ENCODE measurements around the gene SMIM9.

SMIM9 gene

GRCh38 chrX:154802947-154803346, 31.5 kb downstream of the SMIM9 start:
- H3K9me3 ChIP-seq (ENCODE audit: control insufficient read depth in 1 of 2, low read length in 2 of 2): no peaks in the 10 kb centered on the region
- no peaks in the 10 kb centered on the region for H3K27me3 ChIP-seq (ENCODE audit: control insufficient read depth in 1 of 2, insufficient read depth in 2 of 2, low read length in 2 of 2)
- no peak overlapping the region for H3K27ac ChIP-seq (ENCODE audit: low read depth, low read length)
- no peak overlapping the region for H3K9ac ChIP-seq (ENCODE audit: low read depth in 1 of 2, low read length in 2 of 2)
- peak overlapping the region; percentile 36 to 80 for H3K4me3 ChIP-seq (ENCODE audit: low read depth in 1 of 2, low read length in 2 of 2)
- no peaks in the 10 kb centered on the region for H3K36me3 ChIP-seq (ENCODE audit: control insufficient read depth in 1 of 2, insufficient read depth in 2 of 2, low read length in 2 of 2)
- H3K4me1 ChIP-seq (ENCODE audit: control insufficient read depth in 1 of 2, insufficient read depth in 2 of 2, low read length in 2 of 2): peaks cover 33 to 40% of the 10 kb centered on the region in 2 donors

GRCh38 chrX:154800478-154801210, 33.8 kb downstream of the SMIM9 start:
- Histone ChIP-seq H3K4me1 (ENCODE audit: control insufficient read depth in 1 of 2, insufficient read depth in 2 of 2, low read length in 2 of 2) (peaks cover 30 to 40% of the 10 kb centered on the region in 2 donors), H3K27ac (ENCODE audit: low read depth, low read length) (peak overlapping the region; percentile 17), H3K9ac (ENCODE audit: low read depth in 1 of 2, low read length in 2 of 2) (no peak overlapping the region), H3K4me3 (ENCODE audit: low read depth in 1 of 2, low read length in 2 of 2) (peak overlapping the region in 1 of 2 donors; percentile 43), H3K27me3 (ENCODE audit: control insufficient read depth in 1 of 2, insufficient read depth in 2 of 2, low read length in 2 of 2) (no peaks in the 10 kb centered on the region), H3K9me3 (ENCODE audit: control insufficient read depth in 1 of 2, low read length in 2 of 2) (no peaks in the 10 kb centered on the region), H3K36me3 (ENCODE audit: control insufficient read depth in 1 of 2, insufficient read depth in 2 of 2, low read length in 2 of 2) (no peaks in the 10 kb centered on the region)

GRCh38 chrX:154799556-154800348, 34.7 kb downstream of the SMIM9 start:
- Histone ChIP-seq H3K9me3 (ENCODE audit: control insufficient read depth in 1 of 2, low read length in 2 of 2) (no peaks in the 10 kb centered on the region), H3K27me3 (ENCODE audit: control insufficient read depth in 1 of 2, insufficient read depth in 2 of 2, low read length in 2 of 2) (no peaks in the 10 kb centered on the region), H3K9ac (ENCODE audit: low read depth in 1 of 2, low read length in 2 of 2) (no peak overlapping the region), H3K4me1 (ENCODE audit: control insufficient read depth in 1 of 2, insufficient read depth in 2 of 2, low read length in 2 of 2) (peaks cover 30 to 40% of the 10 kb centered on the region in 2 donors), H3K36me3 (ENCODE audit: control insufficient read depth in 1 of 2, insufficient read depth in 2 of 2, low read length in 2 of 2) (no peaks in the 10 kb centered on the region), H3K4me3 (ENCODE audit: low read depth in 1 of 2, low read length in 2 of 2) (no peak overlapping the region), H3K27ac (ENCODE audit: low read depth, low read length) (peak overlapping the region; percentile 69)

- Histone ChIP-seq H3K36me3 (ENCODE audit: control insufficient read depth in 1 of 2, insufficient read depth in 2 of 2, low read length in 2 of 2) (no peaks in the 10 kb centered on the region), H3K4me3 (ENCODE audit: low read depth in 1 of 2, low read length in 2 of 2) (no peak overlapping the region), H3K9ac (ENCODE audit: low read depth in 1 of 2, low read length in 2 of 2) (no peak overlapping the region), H3K27me3 (ENCODE audit: control insufficient read depth in 1 of 2, insufficient read depth in 2 of 2, low read length in 2 of 2) (no peaks in the 10 kb centered on the region), H3K9me3 (ENCODE audit: control insufficient read depth in 1 of 2, low read length in 2 of 2) (no peaks in the 10 kb centered on the region), H3K27ac (ENCODE audit: low read depth, low read length) (no peak overlapping the region), H3K4me1 (ENCODE audit: control insufficient read depth in 1 of 2, insufficient read depth in 2 of 2, low read length in 2 of 2) (peaks cover 19 to 26% of the 10 kb centered on the region in 2 donors)
These were observed 37.5 kb downstream of the SMIM9 start for GRCh38 chrX:154797006-154797405.

GRCh38 chrX:154795016-154795415, 39.4 kb downstream of the SMIM9 start:
- Histone ChIP-seq H3K4me1 (ENCODE audit: control insufficient read depth in 1 of 2, insufficient read depth in 2 of 2, low read length in 2 of 2) (peaks cover 7 to 10% of the 10 kb centered on the region in 2 donors), H3K27me3 (ENCODE audit: control insufficient read depth in 1 of 2, insufficient read depth in 2 of 2, low read length in 2 of 2) (no peaks in the 10 kb centered on the region), H3K9ac (ENCODE audit: low read depth in 1 of 2, low read length in 2 of 2) (no peak overlapping the region), H3K9me3 (ENCODE audit: control insufficient read depth in 1 of 2, low read length in 2 of 2) (no peaks in the 10 kb centered on the region), H3K36me3 (ENCODE audit: control insufficient read depth in 1 of 2, insufficient read depth in 2 of 2, low read length in 2 of 2) (no peaks in the 10 kb centered on the region), H3K4me3 (ENCODE audit: low read depth in 1 of 2, low read length in 2 of 2) (no peak overlapping the region), H3K27ac (ENCODE audit: low read depth, low read length) (no peak overlapping the region)

- no peak overlapping the region for H3K9ac ChIP-seq (ENCODE audit: low read depth in 1 of 2, low read length in 2 of 2)
- no peak overlapping the region for H3K27ac ChIP-seq (ENCODE audit: low read depth, low read length)
- no peak overlapping the region for H3K4me3 ChIP-seq (ENCODE audit: low read depth in 1 of 2, low read length in 2 of 2)
- no peaks in the 10 kb centered on the region for H3K27me3 ChIP-seq (ENCODE audit: control insufficient read depth in 1 of 2, insufficient read depth in 2 of 2, low read length in 2 of 2)
- H3K9me3 ChIP-seq (ENCODE audit: control insufficient read depth in 1 of 2, low read length in 2 of 2): no peaks in the 10 kb centered on the region
- H3K4me1 ChIP-seq (ENCODE audit: control insufficient read depth in 1 of 2, insufficient read depth in 2 of 2, low read length in 2 of 2): peaks cover 3 to 6% of the 10 kb centered on the region in 2 donors
- peaks cover 0 to 4% of the 10 kb centered on the region in 2 donors for H3K36me3 ChIP-seq (ENCODE audit: control insufficient read depth in 1 of 2, insufficient read depth in 2 of 2, low read length in 2 of 2)
These were observed 41.2 kb downstream of the SMIM9 start for GRCh38 chrX:154793084-154793795.

- H3K27ac ChIP-seq (ENCODE audit: low read depth, low read length): no peak overlapping the region
- H3K9me3 ChIP-seq (ENCODE audit: control insufficient read depth in 1 of 2, low read length in 2 of 2): no peaks in the 10 kb centered on the region
- H3K4me3 ChIP-seq (ENCODE audit: low read depth in 1 of 2, low read length in 2 of 2): no peak overlapping the region
- no peaks in the 10 kb centered on the region for H3K27me3 ChIP-seq (ENCODE audit: control insufficient read depth in 1 of 2, insufficient read depth in 2 of 2, low read length in 2 of 2)
- H3K36me3 ChIP-seq (ENCODE audit: control insufficient read depth in 1 of 2, insufficient read depth in 2 of 2, low read length in 2 of 2): peaks cover 0 to 4% of the 10 kb centered on the region in 2 donors
- H3K9ac ChIP-seq (ENCODE audit: low read depth in 1 of 2, low read length in 2 of 2): no peak overlapping the region
- H3K4me1 ChIP-seq (ENCODE audit: control insufficient read depth in 1 of 2, insufficient read depth in 2 of 2, low read length in 2 of 2): peaks cover 3 to 6% of the 10 kb centered on the region in 2 donors
These were observed 42.5 kb downstream of the SMIM9 start for GRCh38 chrX:154791939-154792338.

- Histone ChIP-seq H3K9me3 (ENCODE audit: control insufficient read depth in 1 of 2, low read length in 2 of 2) (no peaks in the 10 kb centered on the region), H3K27ac (ENCODE audit: low read depth, low read length) (no peak overlapping the region), H3K4me3 (ENCODE audit: low read depth in 1 of 2, low read length in 2 of 2) (no peak overlapping the region)
These were observed 43.0 kb downstream of the SMIM9 start for GRCh38 chrX:154791467-154791866.

GRCh38 chrX:154785716-154786115, 48.7 kb downstream of the SMIM9 start:
- no peaks in the 10 kb centered on the region for H3K4me1 ChIP-seq (ENCODE audit: control insufficient read depth in 1 of 2, insufficient read depth in 2 of 2, low read length in 2 of 2)
- no peak overlapping the region for H3K9ac ChIP-seq (ENCODE audit: low read depth in 1 of 2, low read length in 2 of 2)
- H3K27ac ChIP-seq (ENCODE audit: low read depth, low read length): no peak overlapping the region
- H3K36me3 ChIP-seq (ENCODE audit: control insufficient read depth in 1 of 2, insufficient read depth in 2 of 2, low read length in 2 of 2): peaks cover 11 to 34% of the 10 kb centered on the region in 2 donors
- H3K4me3 ChIP-seq (ENCODE audit: low read depth in 1 of 2, low read length in 2 of 2): no peak overlapping the region
- H3K9me3 ChIP-seq (ENCODE audit: control insufficient read depth in 1 of 2, low read length in 2 of 2): no peaks in the 10 kb centered on the region
- no peaks in the 10 kb centered on the region for H3K27me3 ChIP-seq (ENCODE audit: control insufficient read depth in 1 of 2, insufficient read depth in 2 of 2, low read length in 2 of 2)

More at GRCh38 chrX:154791467-154791866, 43.0 kb downstream of the SMIM9 start:
- Histone ChIP-seq H3K9ac (ENCODE audit: low read depth in 1 of 2, low read length in 2 of 2) (no peak overlapping the region), H3K27me3 (ENCODE audit: control insufficient read depth in 1 of 2, insufficient read depth in 2 of 2, low read length in 2 of 2) (no peaks in the 10 kb centered on the region), H3K4me1 (ENCODE audit: control insufficient read depth in 1 of 2, insufficient read depth in 2 of 2, low read length in 2 of 2) (peaks cover 0 to 4% of the 10 kb centered on the region in 2 donors), H3K36me3 (ENCODE audit: control insufficient read depth in 1 of 2, insufficient read depth in 2 of 2, low read length in 2 of 2) (peaks cover 0 to 4% of the 10 kb centered on the region in 2 donors)
